Mammary epithelial cell (primary cell): ENCODE results near the gene FAM53B.

ENCODE experiments used
- EZH2 ChIP-seq: IDR thresholded peaks from 2 replicates; pipeline ENCODE4 v1.6.1; 2012; ENCODE audit warnings: low read length, inconsistent platforms, borderline replicate concordance
- TF ChIP-seq, protein P1 (sequence below), 2 donors: IDR thresholded peaks in 1 of 2; conservative IDR thresholded peaks in 1 of 2; 2 replicates each; pipeline ENCODE4 v1.5.1; 2011 to 2012; ENCODE audit warnings: inconsistent platforms in 2 of 2, low read length in 2 of 2, mild to moderate bottlenecking in 2 of 2, control low read depth in 1 of 2, low read depth in 1 of 2; ENCODE audit not compliant: insufficient read depth in 1 of 2; ENCODE audit errors: extremely low read depth in 1 of 2

- TF ChIP-seq, protein P1, sequence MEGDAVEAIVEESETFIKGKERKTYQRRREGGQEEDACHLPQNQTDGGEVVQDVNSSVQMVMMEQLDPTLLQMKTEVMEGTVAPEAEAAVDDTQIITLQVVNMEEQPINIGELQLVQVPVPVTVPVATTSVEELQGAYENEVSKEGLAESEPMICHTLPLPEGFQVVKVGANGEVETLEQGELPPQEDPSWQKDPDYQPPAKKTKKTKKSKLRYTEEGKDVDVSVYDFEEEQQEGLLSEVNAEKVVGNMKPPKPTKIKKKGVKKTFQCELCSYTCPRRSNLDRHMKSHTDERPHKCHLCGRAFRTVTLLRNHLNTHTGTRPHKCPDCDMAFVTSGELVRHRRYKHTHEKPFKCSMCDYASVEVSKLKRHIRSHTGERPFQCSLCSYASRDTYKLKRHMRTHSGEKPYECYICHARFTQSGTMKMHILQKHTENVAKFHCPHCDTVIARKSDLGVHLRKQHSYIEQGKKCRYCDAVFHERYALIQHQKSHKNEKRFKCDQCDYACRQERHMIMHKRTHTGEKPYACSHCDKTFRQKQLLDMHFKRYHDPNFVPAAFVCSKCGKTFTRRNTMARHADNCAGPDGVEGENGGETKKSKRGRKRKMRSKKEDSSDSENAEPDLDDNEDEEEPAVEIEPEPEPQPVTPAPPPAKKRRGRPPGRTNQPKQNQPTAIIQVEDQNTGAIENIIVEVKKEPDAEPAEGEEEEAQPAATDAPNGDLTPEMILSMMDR (conservative IDR thresholded peaks at IDR 0.05 in 1 of 2, IDR thresholded peaks at IDR 0.05 in 1 of 2; ENCODE audit: extremely low read depth in 1 of 2, insufficient read depth in 1 of 2, low read depth in 1 of 2, low read length in 2 of 2) = no peak
- TF ChIP-seq EZH2 = no peak
Measured at GRCh38 chr10:124746992-124747391, 2.8 kb upstream of the FAM53B start.
